BLaER1 (cell line): Measurements from ENCODE around the gene WBP2NL.

ENCODE experiments used
- H3K27ac ChIP-seq: shearing (Covaris generic); formaldehyde crosslinking; 2 replicates; pipeline ENCODE4 v1.8.1; 2022
- H3K27me3 ChIP-seq: shearing (Covaris generic); formaldehyde crosslinking; 2 replicates; pipeline ENCODE4 v1.8.1; 2022
- H3K36me3 ChIP-seq: shearing (Covaris generic); formaldehyde crosslinking; 2 replicates; pipeline ENCODE4 v1.8.1; 2022
- H3K4me1 ChIP-seq: shearing (Covaris generic); formaldehyde crosslinking; 2 replicates; pipeline ENCODE4 v1.8.1; 2022
- H3K4me2 ChIP-seq: shearing (Covaris generic); formaldehyde crosslinking; 2 replicates; pipeline ENCODE4 v1.8.1; 2022
- H3K4me3 ChIP-seq: shearing (Covaris generic); formaldehyde crosslinking; 2 replicates; pipeline ENCODE4 v1.8.1; 2022
- H3K9ac ChIP-seq: shearing (Covaris generic); formaldehyde crosslinking; 2 replicates; pipeline ENCODE4 v1.8.1; 2022
- H3K9me3 ChIP-seq: shearing (Covaris generic); formaldehyde crosslinking; 2 replicates; pipeline ENCODE4 v1.8.1; 2022
- H4K20me1 ChIP-seq: shearing (Covaris generic); formaldehyde crosslinking; 2 replicates; pipeline ENCODE4 v1.8.1; 2022
- Cebpa-rat ChIP-seq: shearing (Covaris generic); IDR thresholded peaks from 2 replicates; pipeline ENCODE4 v1.8.1; 2022

WBP2NL gene

DNA sequence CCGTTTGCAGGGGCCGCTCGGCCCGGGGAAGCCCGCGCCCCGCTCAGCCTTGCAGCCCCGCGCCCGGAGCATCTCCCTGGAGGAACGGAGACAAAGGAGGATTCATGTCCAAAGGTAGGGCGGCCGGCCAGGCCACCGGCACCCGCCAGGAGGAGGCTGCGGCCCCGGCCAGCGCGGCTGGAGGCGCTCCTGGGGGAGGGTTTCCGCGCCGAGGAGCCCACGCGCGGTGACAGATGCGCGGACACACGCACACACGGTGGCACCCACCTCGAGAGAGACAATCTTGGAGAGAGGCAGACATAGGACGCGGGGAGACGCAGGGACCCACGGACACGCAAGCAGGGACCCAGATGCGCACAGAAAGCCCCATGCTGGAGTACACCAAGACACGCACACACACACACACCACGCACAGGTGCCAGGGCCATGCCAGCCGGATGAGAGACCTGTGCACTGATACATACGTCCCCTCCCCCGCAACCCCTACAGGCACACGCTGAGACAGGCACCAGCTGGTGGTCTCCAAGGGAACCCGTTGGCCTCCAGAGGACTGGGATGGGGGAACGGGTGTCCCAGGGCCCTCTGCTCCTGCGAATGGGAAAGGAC is 21.5 kb upstream of the WBP2NL start:
- Histone ChIP-seq H3K36me3 (0 out of 2 replicates have a peak, but pooled peaks cover 10% of the 10 kb centered on the region), H3K9ac (peak overlapping the region; percentile 74), H3K27me3 (peaks cover 30% of the 10 kb centered on the region), H3K27ac (peak overlapping the region; percentile 18; the same call in 1 of the 2 replicates), H3K9me3 (no peaks in the 10 kb centered on the region), H4K20me1 (no peaks in the 10 kb centered on the region), H3K4me3 (peak overlapping the region; percentile 76), H3K4me2 (peak overlapping the region; percentile 99), H3K4me1 (peaks cover 27% of the 10 kb centered on the region)
- no peak for TF ChIP-seq Cebpa-rat

DNA sequence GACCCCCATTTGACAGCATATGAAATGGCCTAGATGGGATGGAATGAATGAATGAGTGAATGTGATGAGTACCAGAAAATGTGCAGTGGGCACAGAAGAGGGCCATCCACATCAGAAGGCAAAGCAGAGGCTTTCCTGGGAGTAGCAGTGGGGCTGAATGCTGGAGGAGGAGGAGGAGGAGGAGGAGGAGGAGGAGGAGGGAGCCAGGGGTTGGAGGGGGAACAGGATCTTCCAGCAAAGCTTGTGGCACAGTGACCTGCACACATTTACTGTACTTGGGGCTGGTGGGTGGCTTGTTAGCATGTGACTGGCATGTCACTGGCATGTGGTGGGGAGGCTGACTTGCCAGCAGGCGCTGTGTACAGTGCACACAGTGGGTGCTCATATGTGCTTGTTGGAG is 19.9 kb upstream of the WBP2NL start:
- Histone ChIP-seq H3K27me3 (peaks cover 30% of the 10 kb centered on the region), H3K4me2 (0 out of 2 replicates have a peak overlapping the region, but pooled peaks have one; percentile 99), H3K27ac (no peak overlapping the region), H3K9ac (no peak overlapping the region), H3K9me3 (no peaks in the 10 kb centered on the region), H3K36me3 (0 out of 2 replicates have a peak, but pooled peaks cover 10% of the 10 kb centered on the region), H3K4me3 (no peak overlapping the region), H4K20me1 (no peaks in the 10 kb centered on the region), H3K4me1 (peaks cover 19% of the 10 kb centered on the region)
- TF ChIP-seq Cebpa-rat = no peak

DNA sequence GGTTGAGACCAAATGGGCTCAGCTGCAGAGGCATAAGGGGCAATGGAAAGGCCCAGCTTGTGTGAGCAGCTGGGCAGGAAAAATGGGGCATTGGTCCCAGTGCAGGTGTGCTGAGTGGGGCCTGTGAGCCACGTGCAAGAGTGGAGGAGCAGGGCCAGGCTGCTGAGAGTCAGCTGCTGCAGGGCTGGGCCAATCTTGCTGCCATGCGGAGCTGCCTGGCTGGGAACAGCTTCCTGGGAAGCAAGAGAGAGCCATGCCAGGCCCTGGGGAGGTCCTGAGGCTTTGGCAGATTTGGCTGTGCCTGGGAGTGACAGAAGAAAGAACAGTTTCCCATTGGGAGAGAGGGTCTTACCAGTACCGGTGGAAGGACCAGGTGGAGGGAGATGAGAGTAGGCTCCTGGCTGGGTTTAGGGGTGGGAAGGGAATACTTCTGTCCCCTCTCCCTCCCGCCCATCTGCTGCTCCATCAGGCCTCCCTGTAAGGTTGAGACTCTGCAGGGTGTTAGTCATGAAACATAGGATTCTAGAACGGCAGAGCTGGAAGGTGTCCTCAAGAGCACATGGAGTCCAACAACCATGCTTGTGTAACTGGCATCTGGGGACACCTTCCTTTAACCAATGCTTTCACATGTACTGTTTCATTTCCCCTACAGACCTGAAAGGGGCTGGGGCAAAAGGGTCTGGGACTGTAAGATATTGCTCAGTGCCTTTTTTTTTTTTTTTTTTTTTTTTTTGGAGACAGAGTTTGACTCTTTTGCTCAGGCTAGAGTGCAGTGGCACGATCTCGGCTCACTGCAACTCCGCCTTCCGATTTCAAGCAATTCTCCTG is 19.0 kb upstream of the WBP2NL start:
- no peaks in the 10 kb centered on the region for H3K9me3 ChIP-seq
- H3K4me2 ChIP-seq = no peak overlapping the region
- peaks cover 11% of the 10 kb centered on the region for H3K4me1 ChIP-seq
- H3K27ac ChIP-seq = no peak overlapping the region
- no peak overlapping the region for H3K4me3 ChIP-seq
- peaks cover 30% of the 10 kb centered on the region for H3K27me3 ChIP-seq
- no peak for TF ChIP-seq Cebpa-rat
- no peak overlapping the region for H3K9ac ChIP-seq
- no peaks in the 10 kb centered on the region for H4K20me1 ChIP-seq
- H3K36me3 ChIP-seq = 0 out of 2 replicates have a peak, but pooled peaks cover 10% of the 10 kb centered on the region

DNA sequence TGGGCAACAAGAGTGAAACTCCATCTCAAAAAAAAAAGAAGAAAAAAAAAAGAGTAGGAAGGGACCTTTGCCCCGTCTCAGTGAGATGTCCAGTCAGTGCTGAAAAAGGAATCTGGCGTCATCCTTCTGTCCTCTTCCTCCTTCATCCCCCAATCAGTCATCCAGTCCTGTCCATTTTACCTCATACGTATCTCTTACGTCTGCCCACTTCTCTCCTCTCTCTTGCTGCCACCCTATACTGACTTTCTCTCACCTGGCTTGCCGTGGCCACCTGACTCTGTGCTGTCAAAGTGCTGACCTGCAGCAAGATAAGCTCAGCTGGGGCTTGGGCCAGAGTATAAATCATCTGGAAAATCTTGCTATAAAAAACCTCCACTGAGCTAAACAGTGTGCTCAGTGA is 15.7 kb upstream of the WBP2NL start:
- Histone ChIP-seq H3K27me3 (peaks cover 2% of the 10 kb centered on the region; the same call in 1 of the 2 replicates), H3K4me1 (no peaks in the 10 kb centered on the region; the same call in 1 of the 2 replicates), H3K36me3 (peaks cover 23% of the 10 kb centered on the region), H3K27ac (no peak overlapping the region), H3K9me3 (no peaks in the 10 kb centered on the region), H3K4me2 (no peak overlapping the region), H4K20me1 (no peaks in the 10 kb centered on the region), H3K9ac (no peak overlapping the region), H3K4me3 (no peak overlapping the region)
- no peak for TF ChIP-seq Cebpa-rat

DNA sequence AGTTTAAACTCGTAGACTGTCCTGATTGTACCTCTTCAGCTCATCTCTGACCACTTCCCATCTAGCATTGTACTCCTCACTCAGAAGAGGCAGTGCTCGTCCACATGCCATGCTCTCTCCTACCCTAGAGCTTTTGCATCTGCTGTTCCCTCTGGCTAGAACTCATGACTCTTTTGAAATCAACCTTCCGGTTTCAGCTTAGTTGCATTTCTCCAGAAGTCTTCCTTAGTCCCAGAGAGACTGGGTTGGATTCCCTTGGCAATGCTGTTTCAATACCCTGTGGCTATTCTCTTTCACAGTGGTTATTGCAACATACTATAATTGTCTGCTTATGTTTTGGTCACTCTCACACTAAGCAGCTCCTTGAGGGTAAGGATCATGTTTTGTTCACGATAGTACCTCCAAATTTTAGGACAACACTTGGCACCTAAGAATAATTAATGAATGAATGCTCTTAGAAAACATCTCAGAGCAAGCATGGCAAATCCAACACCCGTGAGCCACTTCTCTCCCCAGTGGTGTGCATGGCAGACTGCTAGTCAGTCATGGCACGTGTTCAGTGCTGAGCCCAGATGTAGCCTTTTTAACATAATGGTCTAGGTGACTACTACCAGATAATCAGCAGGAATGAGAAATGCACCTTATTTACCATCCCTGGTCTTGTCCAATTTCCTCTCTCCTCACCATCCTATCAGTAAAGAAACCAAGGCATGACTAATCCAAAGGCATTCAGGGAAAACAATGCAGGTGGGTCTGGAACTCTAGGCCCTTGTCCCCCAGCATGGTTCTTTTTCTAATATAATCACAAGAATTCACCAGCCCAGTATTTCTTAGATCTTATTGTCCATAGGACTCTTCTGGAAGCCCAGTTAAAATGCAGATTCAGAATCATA is 14.8 kb upstream of the WBP2NL start:
- Histone ChIP-seq H3K27me3 (no peaks in the 10 kb centered on the region), H3K27ac (no peak overlapping the region), H3K9ac (no peak overlapping the region), H3K4me1 (no peaks in the 10 kb centered on the region), H3K4me3 (no peak overlapping the region), H3K4me2 (no peak overlapping the region), H3K36me3 (peaks cover 32% of the 10 kb centered on the region), H4K20me1 (no peaks in the 10 kb centered on the region), H3K9me3 (no peaks in the 10 kb centered on the region)
- TF ChIP-seq Cebpa-rat = 0 out of 2 replicates have a peak, but pooled peaks have one; percentile 19

DNA sequence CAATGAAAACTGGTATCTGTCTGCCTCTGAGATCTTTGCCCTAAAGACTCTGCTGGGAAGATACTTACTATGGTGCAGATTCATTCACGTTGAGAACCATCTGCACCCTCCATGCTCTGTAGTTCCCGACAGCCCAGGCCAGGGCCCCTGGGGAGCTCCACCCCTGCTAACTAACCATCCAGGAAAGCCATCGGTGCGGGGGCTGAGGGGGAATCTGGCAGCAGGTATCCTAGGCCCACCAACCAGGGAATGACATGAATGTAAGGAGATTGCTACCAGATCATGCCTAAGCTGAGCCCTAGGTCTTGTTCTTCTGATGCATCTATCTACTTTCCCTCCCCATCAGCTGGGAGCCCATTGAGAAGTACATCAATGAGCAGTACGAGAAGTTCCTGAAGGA is 11.3 kb upstream of the WBP2NL start:
- H4K20me1 ChIP-seq = no peaks in the 10 kb centered on the region
- no peaks in the 10 kb centered on the region for H3K4me1 ChIP-seq
- no peaks in the 10 kb centered on the region for H3K9me3 ChIP-seq
- no peak overlapping the region for H3K27ac ChIP-seq
- H3K27me3 ChIP-seq = no peaks in the 10 kb centered on the region
- TF ChIP-seq Cebpa-rat = no peak
- no peak overlapping the region for H3K9ac ChIP-seq
- H3K4me2 ChIP-seq = no peak overlapping the region
- no peak overlapping the region for H3K4me3 ChIP-seq
- peaks cover 44% of the 10 kb centered on the region for H3K36me3 ChIP-seq

DNA sequence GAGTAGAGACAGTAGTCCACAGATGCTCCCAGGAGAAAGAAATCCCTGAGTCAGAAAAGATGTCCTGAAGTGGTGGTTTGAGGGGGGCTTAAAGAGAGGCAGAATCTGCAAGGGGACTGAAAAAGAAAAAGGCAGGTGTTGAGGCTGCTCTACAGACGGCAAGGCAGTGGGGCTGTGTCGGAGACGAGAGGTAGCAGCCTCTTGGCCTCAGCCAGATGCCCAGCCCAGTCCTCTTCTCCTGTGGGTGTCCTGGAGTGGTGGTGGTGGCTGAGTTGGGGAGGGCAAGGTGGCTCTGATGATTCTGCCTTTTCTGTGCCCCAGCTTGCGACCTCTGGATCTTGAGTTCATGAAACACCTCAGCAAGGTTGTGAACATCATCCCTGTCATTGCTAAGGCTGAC is 9.3 kb upstream of the WBP2NL start:
- TF ChIP-seq Cebpa-rat = no peak
- Histone ChIP-seq H3K4me3 (no peak overlapping the region), H3K9ac (no peak overlapping the region), H3K4me1 (no peaks in the 10 kb centered on the region), H3K27me3 (no peaks in the 10 kb centered on the region), H3K4me2 (no peak overlapping the region), H3K9me3 (no peaks in the 10 kb centered on the region), H3K36me3 (peaks cover 54% of the 10 kb centered on the region), H4K20me1 (no peaks in the 10 kb centered on the region), H3K27ac (no peak overlapping the region)

DNA sequence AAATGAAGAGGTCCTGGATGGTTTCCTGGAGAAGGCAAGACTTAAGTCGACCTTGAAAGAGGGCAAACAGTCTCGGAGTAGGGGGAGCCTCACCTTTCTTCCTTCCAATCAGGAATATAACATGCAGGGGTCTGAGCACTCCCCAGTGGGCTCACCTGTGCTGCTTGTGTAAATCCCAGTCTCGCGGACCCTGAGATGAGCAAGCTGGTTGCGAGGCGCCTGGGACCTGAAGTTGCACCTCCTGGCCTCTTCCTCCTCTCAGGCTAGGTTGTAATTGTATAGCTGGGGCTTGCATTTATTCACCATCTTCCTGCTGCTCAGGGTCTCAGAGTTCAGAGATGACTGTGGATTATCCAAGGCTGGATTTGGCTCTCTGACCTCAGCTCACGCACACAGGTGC is 7.5 kb upstream of the WBP2NL start:
- no peak overlapping the region for H3K4me2 ChIP-seq
- H4K20me1 ChIP-seq = no peaks in the 10 kb centered on the region
- H3K27ac ChIP-seq = no peak overlapping the region
- peaks cover 67% of the 10 kb centered on the region for H3K36me3 ChIP-seq
- H3K4me1 ChIP-seq = no peaks in the 10 kb centered on the region
- no peaks in the 10 kb centered on the region for H3K27me3 ChIP-seq
- no peaks in the 10 kb centered on the region for H3K9me3 ChIP-seq
- no peak for TF ChIP-seq Cebpa-rat
- H3K9ac ChIP-seq = no peak overlapping the region
- no peak overlapping the region for H3K4me3 ChIP-seq

DNA sequence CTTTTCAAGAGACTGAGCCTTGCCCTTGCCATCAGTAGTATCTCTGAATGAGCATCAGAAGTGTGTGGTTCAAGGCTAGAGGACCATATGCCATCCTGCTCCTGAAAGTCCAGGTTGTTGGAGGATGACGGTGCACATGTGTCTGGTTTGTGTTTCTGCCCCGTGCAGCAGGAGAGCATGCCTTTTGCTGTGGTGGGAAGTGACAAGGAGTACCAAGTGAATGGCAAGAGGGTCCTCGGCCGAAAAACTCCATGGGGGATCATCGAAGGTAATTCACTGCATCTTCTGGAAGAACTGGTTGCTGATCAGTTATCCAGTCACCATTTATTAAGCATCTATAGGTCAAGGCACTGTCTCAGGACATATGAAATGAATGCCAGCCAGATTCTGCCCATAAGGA is 6.1 kb upstream of the WBP2NL start:
- H3K27ac ChIP-seq = no peak overlapping the region
- no peaks in the 10 kb centered on the region for H4K20me1 ChIP-seq
- H3K9me3 ChIP-seq = no peaks in the 10 kb centered on the region
- H3K4me2 ChIP-seq = no peak overlapping the region
- TF ChIP-seq Cebpa-rat = no peak
- no peaks in the 10 kb centered on the region for H3K4me1 ChIP-seq
- no peak overlapping the region for H3K9ac ChIP-seq
- H3K27me3 ChIP-seq = no peaks in the 10 kb centered on the region
- no peak overlapping the region for H3K4me3 ChIP-seq
- peaks cover 67% of the 10 kb centered on the region for H3K36me3 ChIP-seq
